Loucy (cell line): ENCODE results near the gene GOLGA1.

ENCODE experiments used
- H2AFZ ChIP-seq: fragments of 200-600 bp; sonication (generic); 2 replicates; pipeline ENCODE4 v1.6.0; 2016; ENCODE audit warnings: antibody characterized with exemption, mild to moderate bottlenecking, low read length, moderate library complexity
- H3F3A ChIP-seq: fragments of 200-600 bp; 2 replicates; pipeline ENCODE4 v1.6.0; 2016; ENCODE audit warnings: antibody characterized with exemption, low read depth, mild to moderate bottlenecking
- H3K27me3 ChIP-seq: fragments of 200-600 bp; sonication (generic); 2 replicates; pipeline ENCODE4 v1.6.1; 2014; ENCODE audit warnings: low read length, mild to moderate bottlenecking; ENCODE audit not compliant: insufficient read depth, poor library complexity, severe bottlenecking
- H3K36me3 ChIP-seq: fragments of 200-600 bp; sonication (generic); 2 replicates; pipeline ENCODE4 v1.6.1; 2016; ENCODE audit warnings: low read length; ENCODE audit not compliant: insufficient read depth
- H3K4me1 ChIP-seq: fragments of 200-600 bp; sonication (generic); 2 replicates; pipeline ENCODE4 v1.5.1; 2014; ENCODE audit warnings: low read length, mild to moderate bottlenecking; ENCODE audit not compliant: insufficient read depth, poor library complexity, severe bottlenecking
- H3K4me2 ChIP-seq: fragments of 200-600 bp; sonication (generic); 2 replicates; pipeline ENCODE4 v1.6.0; 2014; ENCODE audit warnings: antibody characterized with exemption, low read length, low read depth, mild to moderate bottlenecking; ENCODE audit not compliant: poor library complexity, severe bottlenecking
- H3K4me3 ChIP-seq: fragments of 200-600 bp; sonication (generic); 2 replicates; pipeline ENCODE4 v1.5.1; 2014; ENCODE audit warnings: low read length, mild to moderate bottlenecking, mixed read lengths; ENCODE audit not compliant: poor library complexity, severe bottlenecking
- H3K79me2 ChIP-seq: fragments of 200-600 bp; sonication (generic); 2 replicates; pipeline ENCODE4 v1.6.1; 2014; ENCODE audit warnings: low read length; ENCODE audit not compliant: insufficient read depth
- H3K9ac ChIP-seq: fragments of 200-600 bp; sonication (generic); 2 replicates; pipeline ENCODE4 v1.6.0; 2014; ENCODE audit warnings: mild to moderate bottlenecking, low read depth, low read length, moderate library complexity; ENCODE audit not compliant: poor library complexity, severe bottlenecking
- H3K9me2 ChIP-seq: fragments of 200-600 bp; sonication (generic); replicated peaks from 2 replicates; pipeline ENCODE4 v1.6.1; 2016; ENCODE audit warnings: low read depth, low read length, mixed read lengths
- H3K9me3 ChIP-seq: fragments of 200-600 bp; sonication (generic); 2 replicates; pipeline ENCODE4 v1.6.1; 2014; ENCODE audit warnings: mild to moderate bottlenecking, antibody characterized with exemption, low read length, low read depth; ENCODE audit not compliant: insufficient read depth
- H4K20me1 ChIP-seq: fragments of 200-600 bp; sonication (generic); 2 replicates; pipeline ENCODE4 v1.6.0; 2014; ENCODE audit warnings: antibody characterized with exemption, low read length, mild to moderate bottlenecking; ENCODE audit not compliant: insufficient read depth, poor library complexity, severe bottlenecking
- CTCF ChIP-seq: fragments of 200-600 bp; sonication (generic); conservative IDR thresholded peaks from 2 replicates; pipeline ENCODE4 v1.5.1; 2014; ENCODE audit warnings: mild to moderate bottlenecking, antibody characterized with exemption, low read length
- EZH2phosphoT487 ChIP-seq: fragments of 200-600 bp; IDR thresholded peaks from 2 replicates; pipeline ENCODE4 v1.6.1; 2018; ENCODE audit warnings: antibody characterized with exemption, mild to moderate bottlenecking, moderate library complexity, borderline replicate concordance

Gene GOLGA1

GRCh38 chr9:124869466-124869985 is 71.4 kb downstream of the GOLGA1 start:
- peaks cover 52% of the 10 kb centered on the region for H4K20me1 ChIP-seq
- 0 out of 2 replicates have a peak overlapping the region, but pooled peaks have one; percentile 35 for H2AFZ ChIP-seq
- peak overlapping the region; percentile 99 for H3K9ac ChIP-seq
- peaks cover 73% of the 10 kb centered on the region for H3K79me2 ChIP-seq
- no peaks in the 10 kb centered on the region for H3K9me3 ChIP-seq
- H3K9me2 ChIP-seq, result no peaks in the 10 kb centered on the region
- H3K36me3 ChIP-seq, result peaks cover 14% of the 10 kb centered on the region; the same call in 1 of the 2 replicates
- peak overlapping the region; percentile 81 for H3K4me2 ChIP-seq
- 0 out of 2 replicates have a peak, but pooled peaks cover 3% of the 10 kb centered on the region for H3F3A ChIP-seq
- H3K4me3 ChIP-seq, result peak overlapping the region; percentile 97
- TF ChIP-seq CTCF, result no peak
- TF ChIP-seq EZH2phosphoT487, result no peak
- no peaks in the 10 kb centered on the region for H3K27me3 ChIP-seq
- H3K4me1 ChIP-seq, result peaks cover 39% of the 10 kb centered on the region

- peaks cover 39% of the 10 kb centered on the region for H3K4me1 ChIP-seq
- 0 out of 2 replicates have a peak, but pooled peaks cover 3% of the 10 kb centered on the region for H3F3A ChIP-seq
- no peaks in the 10 kb centered on the region for H3K9me2 ChIP-seq
- H3K9me3 ChIP-seq, result no peaks in the 10 kb centered on the region
- peak overlapping the region; percentile 81 for H3K4me2 ChIP-seq
- peak overlapping the region; percentile 92 for H2AFZ ChIP-seq
- peaks cover 65% of the 10 kb centered on the region for H3K79me2 ChIP-seq
- no peaks in the 10 kb centered on the region for H3K27me3 ChIP-seq
- peaks cover 47% of the 10 kb centered on the region for H4K20me1 ChIP-seq
- TF ChIP-seq CTCF, result peak; percentile 62
- no peak for TF ChIP-seq EZH2phosphoT487
- H3K4me3 ChIP-seq, result peak overlapping the region; percentile 97
- peak overlapping the region; percentile 99 for H3K9ac ChIP-seq
- peaks cover 8% of the 10 kb centered on the region; the same call in 1 of the 2 replicates for H3K36me3 ChIP-seq
Measured at GRCh38 chr9:124868511-124869465, 72.1 kb downstream of the GOLGA1 start.

GRCh38 chr9:124863371-124863871 is 77.5 kb downstream of the GOLGA1 start:
- H3K27me3 ChIP-seq, result peaks cover 10% of the 10 kb centered on the region
- H3K9ac ChIP-seq, result no peak overlapping the region
- H3K9me3 ChIP-seq, result no peaks in the 10 kb centered on the region
- H3K4me2 ChIP-seq, result no peak overlapping the region
- H3F3A ChIP-seq, result 0 out of 2 replicates have a peak, but pooled peaks cover 3% of the 10 kb centered on the region
- H3K4me3 ChIP-seq, result no peak overlapping the region
- TF ChIP-seq CTCF, result no peak
- no peak for TF ChIP-seq EZH2phosphoT487
- H4K20me1 ChIP-seq, result peaks cover 33% of the 10 kb centered on the region
- H3K79me2 ChIP-seq, result peaks cover 47% of the 10 kb centered on the region
- H3K4me1 ChIP-seq, result peaks cover 35% of the 10 kb centered on the region
- H3K9me2 ChIP-seq, result no peaks in the 10 kb centered on the region
- peaks cover 25% of the 10 kb centered on the region for H3K36me3 ChIP-seq
- H2AFZ ChIP-seq, result no peak overlapping the region
